ENCODE data around the gene TRIM31.

GRCh38 chr6:30135757-30136156 lies 22.9 kb upstream of the TRIM31 start, which contains the start of gene TRIM40:
- TF ChIP-seq CTCF (conservative IDR thresholded peaks at IDR 0.05; ENCODE audit: low read length) (no peak), EZH2phosphoT487 (IDR thresholded peaks at IDR 0.05; ENCODE audit: borderline replicate concordance, low read depth, low read length) (no peak)

Measured in OCI-LY7 (cell line).